ENCODE data around the gene FAM234B.

FAM234B gene

DNA sequence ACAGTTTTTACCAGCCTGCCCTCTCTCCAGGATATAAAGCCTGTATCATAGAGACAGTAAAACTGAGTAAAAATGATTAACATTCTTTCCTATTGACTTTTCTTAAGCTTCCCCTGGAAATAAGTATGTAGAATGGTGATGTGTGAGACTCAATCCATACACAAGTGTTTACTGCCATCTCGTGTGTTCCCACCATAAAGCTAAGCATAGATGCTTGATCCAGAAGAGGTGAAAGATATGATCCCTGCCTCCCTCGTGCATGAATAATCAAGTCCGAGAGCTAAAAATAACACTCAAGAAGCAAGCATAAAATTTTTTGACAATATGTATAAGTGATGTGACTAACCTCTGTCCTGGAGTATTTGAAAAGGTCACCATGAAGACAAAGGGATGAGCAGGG lies 76.2 kb downstream of the FAM234B start:
- DNase-seq = no peak

- no peak for DNase-seq
Measured at GRCh38 chr12:13121568-13121967, 77.4 kb downstream of the FAM234B start.

- no peak for DNase-seq
Measured at GRCh38 chr12:13124656-13125505, 80.7 kb downstream of the FAM234B start.

DNA sequence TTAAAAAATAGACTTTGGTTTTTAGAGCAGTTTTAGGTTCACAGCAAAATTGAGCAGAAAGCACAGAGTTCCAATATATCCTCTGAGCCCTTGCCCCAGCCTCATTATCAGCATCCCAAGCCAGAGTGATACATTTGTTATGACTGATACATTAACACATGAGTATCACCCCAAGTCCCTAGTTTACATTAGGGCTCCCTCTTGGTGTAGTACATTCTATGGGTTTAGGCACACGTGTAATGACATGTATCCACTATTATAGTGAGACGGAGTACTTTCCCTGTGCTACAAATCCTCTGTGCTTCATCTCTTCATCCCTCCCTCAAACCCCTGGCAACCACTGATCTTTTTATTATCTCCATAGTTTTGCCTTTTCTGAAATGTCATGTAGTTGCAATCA lies 81.8 kb downstream of the FAM234B start:
- no peak for DNase-seq

GRCh38 chr12:13126494-13126893 lies 82.3 kb downstream of the FAM234B start:
- DNase-seq = no peak

- DNase-seq = no peak
Measured at GRCh38 chr12:13127444-13127843, 83.3 kb downstream of the FAM234B start.

DNA sequence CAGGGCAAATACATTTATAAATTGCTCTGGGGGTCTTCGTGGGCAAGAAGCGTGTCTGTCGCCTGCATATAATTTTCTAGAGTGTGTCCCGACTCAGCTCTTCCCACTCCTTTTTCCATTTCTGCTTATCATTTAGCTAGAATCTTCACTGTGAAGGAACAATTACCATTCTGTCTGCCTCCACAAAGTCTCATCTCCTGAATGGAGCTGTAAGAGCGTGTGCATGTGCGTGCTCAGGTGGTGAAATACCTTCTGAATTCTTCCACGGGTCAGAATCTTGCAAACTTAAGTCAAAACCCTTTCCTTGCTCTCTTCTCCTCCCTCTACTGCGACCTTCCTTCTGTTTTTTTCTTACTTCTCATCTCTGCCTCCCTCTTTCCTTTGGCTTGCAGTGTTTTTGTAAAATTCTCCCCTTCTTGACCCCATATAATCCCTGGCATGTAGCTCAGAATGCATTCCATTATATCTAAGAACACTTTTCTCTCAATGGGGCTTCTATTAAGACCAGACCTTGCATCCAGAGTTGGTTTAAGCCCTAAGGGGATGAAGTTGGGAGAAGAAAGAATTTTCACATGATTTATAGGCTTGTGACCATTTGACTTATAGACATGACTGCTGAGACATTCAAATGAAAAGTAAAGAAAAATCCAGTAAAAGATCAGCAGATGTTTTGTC lies 84.2 kb downstream of the FAM234B start:
- no peak for DNase-seq

DNA sequence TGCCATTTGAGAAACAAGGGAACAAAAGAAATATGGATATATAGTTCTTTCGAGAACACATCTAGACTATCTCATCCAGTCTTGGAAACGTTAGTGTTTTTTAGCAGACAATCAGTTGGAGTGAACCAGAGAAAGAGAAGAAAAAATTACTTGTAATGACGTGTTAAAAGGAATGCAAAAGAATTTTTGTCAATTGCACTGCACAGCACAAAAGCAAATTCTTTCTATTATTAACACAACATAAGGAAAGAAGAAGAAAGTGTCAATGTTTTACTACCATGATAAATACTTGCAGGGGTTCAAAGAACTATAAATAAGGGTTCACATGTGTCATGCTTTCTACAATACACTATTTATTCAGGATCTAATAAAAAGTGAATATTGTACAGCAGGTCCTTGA lies 86.8 kb downstream of the FAM234B start:
- no peak for DNase-seq

Data from NCI-H187 (cell line).